ENCODE results near the gene MELK.

DNA sequence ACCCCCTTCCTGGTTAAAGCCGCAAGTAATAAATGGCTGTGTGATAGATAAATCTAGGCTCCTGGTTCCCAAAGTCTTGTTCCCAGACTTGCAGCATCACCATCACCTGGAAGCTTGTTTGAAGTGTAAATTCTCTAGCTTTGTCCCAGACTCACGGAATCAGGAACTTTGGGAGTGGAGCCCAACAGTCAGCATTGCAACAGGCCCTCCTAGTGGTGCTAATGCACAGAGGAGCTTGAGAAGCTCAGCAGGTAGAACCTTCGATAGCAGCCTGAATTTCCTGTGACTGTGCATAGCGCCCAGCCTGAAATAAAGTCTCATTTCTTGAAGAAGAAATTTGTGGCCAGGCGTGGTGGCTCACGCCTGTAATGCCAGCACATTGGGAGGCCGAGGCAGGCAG, 30.3 kb upstream of the MELK start:
- TF ChIP-seq EZH2 (optimal IDR thresholded peaks at IDR 0.05; ENCODE audit: low read depth, low read length) (no peak), EZH2phosphoT487 (IDR thresholded peaks at IDR 0.05; ENCODE audit: low read length) (no peak)
- TF ChIP-seq, protein P1, sequence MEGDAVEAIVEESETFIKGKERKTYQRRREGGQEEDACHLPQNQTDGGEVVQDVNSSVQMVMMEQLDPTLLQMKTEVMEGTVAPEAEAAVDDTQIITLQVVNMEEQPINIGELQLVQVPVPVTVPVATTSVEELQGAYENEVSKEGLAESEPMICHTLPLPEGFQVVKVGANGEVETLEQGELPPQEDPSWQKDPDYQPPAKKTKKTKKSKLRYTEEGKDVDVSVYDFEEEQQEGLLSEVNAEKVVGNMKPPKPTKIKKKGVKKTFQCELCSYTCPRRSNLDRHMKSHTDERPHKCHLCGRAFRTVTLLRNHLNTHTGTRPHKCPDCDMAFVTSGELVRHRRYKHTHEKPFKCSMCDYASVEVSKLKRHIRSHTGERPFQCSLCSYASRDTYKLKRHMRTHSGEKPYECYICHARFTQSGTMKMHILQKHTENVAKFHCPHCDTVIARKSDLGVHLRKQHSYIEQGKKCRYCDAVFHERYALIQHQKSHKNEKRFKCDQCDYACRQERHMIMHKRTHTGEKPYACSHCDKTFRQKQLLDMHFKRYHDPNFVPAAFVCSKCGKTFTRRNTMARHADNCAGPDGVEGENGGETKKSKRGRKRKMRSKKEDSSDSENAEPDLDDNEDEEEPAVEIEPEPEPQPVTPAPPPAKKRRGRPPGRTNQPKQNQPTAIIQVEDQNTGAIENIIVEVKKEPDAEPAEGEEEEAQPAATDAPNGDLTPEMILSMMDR (IDR thresholded peaks at IDR 0.05; ENCODE audit: low read length) = no peak
